Esophagus squamous epithelium (tissue), 5 donors: ENCODE measurements around the gene LPIN1. TPM values are rescaled to one million over a fixed set of nuclear protein-coding genes. Genes with fewer than 3 reads are reported as not detected.

Experiments
- DNase-seq: peaks from one replicate; lab custom pipeline; 2025; lab: John Stamatoyannopoulos, UW
- H3K27ac ChIP-seq, 4 donors: fragments of 200-600 bp; sonication (generic); one replicate each; pipeline ENCODE4 v1.5.1; 2016 to 2019; ENCODE audit warnings: mild to moderate bottlenecking in 1 of 4
- H3K27me3 ChIP-seq, 4 donors: fragments of 200-600 bp; sonication (generic); 1 replicate in 3 of 4; 2 replicates in 1 of 4; pipeline versions ENCODE4 v1.5.1 to v1.6.0; 2017 to 2021; ENCODE audit warnings: antibody characterized with exemption in 1 of 4
- H3K36me3 ChIP-seq, 3 donors: fragments of 200-600 bp; sonication (generic); one replicate each; pipeline ENCODE4 v1.5.1; 2016 to 2019
- H3K4me1 ChIP-seq, 3 donors: fragments of 200-600 bp; sonication (generic); one replicate each; pipeline ENCODE4 v1.5.1; 2017 to 2019
- H3K4me3 ChIP-seq, 4 donors: fragments of 200-600 bp; sonication (generic); 1 replicate in 3 of 4; 2 replicates in 1 of 4; pipeline ENCODE4 v1.5.1; 2016 to 2019; ENCODE audit warnings: mild to moderate bottlenecking in 2 of 4, moderate library complexity in 1 of 4
- H3K9me3 ChIP-seq, 3 donors: fragments of 200-600 bp; sonication (generic); one replicate each; pipeline ENCODE4 v1.5.1; 2016 to 2019
- POLR2A ChIP-seq, 4 donors: fragments of 450-650 bp; IDR thresholded peaks; one replicate each; pipeline ENCODE4 v1.6.1; 2017; ENCODE audit warnings: antibody characterized with exemption in 4 of 4, mild to moderate bottlenecking in 4 of 4, moderate library complexity in 3 of 4
- WGBS, 2 donors: methylation state at CpG; one replicate each; pipeline ENCODE4 v1.1.5; 2018; 5-methylcytosine and 5-hydroxymethylcytosine counted together
- intact Hi-C: fragments of 100-400 bp; cut with DNase I; formaldehyde crosslinking; loops from one replicate; pipeline ENCODE4 v1.15.0; 2022
- total RNA-seq, 4 donors: library from RNA; depleted of rRNA; stranded (reverse); fragments of >200 nt; gene quantifications; one replicate each; pipeline ENCODE4 v1.1.0, GENCODE V29; 2016
- TF ChIP-seq, protein P1 (sequence below), 6 experiments: fragments of 450-650 bp in 4 of 6; fragments of 200-600 bp in 2 of 6; sonication (generic) in 2 of 6; IDR thresholded peaks; one replicate each; pipeline ENCODE4 v1.5.1; 2016 to 2019; ENCODE audit warnings: antibody characterized with exemption in 6 of 6, mild to moderate bottlenecking in 4 of 6, moderate library complexity in 4 of 6
- donor health status: DM: yes; HTN: yes; CAD: no.

Gene LPIN1
- total RNA-seq, 4 donors from 2014 or later = 16.9 to 80.9 (median 39.7) TPM

DNA sequence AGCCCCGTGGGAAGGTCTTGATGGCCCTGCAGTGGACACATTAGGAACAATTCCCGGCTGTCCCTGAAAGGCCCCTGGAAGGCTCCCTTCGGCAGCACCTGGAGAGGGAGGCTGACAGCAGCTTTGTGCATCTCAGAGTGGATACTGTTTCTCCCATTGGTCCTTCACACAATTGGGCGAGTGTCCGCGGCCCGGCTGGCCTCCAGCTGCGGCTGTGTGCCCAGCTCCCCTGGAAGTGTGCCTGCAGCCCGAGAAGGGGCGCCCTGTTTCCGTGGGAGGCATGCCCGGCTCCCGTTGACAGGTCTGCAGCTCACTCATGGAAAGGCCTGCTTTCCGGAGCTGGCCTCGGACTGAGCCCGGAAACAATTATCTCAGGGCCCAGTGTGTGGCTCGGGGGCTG lies 103.7 kb downstream of the LPIN1 start:
- Histone ChIP-seq H3K36me3 (no peaks in the 10 kb centered on the region), H3K27ac (no peak overlapping the region), H3K27me3 (peaks cover 0 to 6% (median 0%) of the 10 kb centered on the region in 4 donors), H3K4me1 (no peaks in the 10 kb centered on the region), H3K9me3 (peaks cover 0 to 7% (median 6%) of the 10 kb centered on the region in 3 donors), H3K4me3 (no peak overlapping the region)
- DNase-seq = no peak
- no peak for TF ChIP-seq POLR2A (IDR thresholded peaks at IDR 0.05)
- TF ChIP-seq, protein P1, sequence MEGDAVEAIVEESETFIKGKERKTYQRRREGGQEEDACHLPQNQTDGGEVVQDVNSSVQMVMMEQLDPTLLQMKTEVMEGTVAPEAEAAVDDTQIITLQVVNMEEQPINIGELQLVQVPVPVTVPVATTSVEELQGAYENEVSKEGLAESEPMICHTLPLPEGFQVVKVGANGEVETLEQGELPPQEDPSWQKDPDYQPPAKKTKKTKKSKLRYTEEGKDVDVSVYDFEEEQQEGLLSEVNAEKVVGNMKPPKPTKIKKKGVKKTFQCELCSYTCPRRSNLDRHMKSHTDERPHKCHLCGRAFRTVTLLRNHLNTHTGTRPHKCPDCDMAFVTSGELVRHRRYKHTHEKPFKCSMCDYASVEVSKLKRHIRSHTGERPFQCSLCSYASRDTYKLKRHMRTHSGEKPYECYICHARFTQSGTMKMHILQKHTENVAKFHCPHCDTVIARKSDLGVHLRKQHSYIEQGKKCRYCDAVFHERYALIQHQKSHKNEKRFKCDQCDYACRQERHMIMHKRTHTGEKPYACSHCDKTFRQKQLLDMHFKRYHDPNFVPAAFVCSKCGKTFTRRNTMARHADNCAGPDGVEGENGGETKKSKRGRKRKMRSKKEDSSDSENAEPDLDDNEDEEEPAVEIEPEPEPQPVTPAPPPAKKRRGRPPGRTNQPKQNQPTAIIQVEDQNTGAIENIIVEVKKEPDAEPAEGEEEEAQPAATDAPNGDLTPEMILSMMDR (IDR thresholded peaks at IDR 0.05) = no peak
- WGBS, 2 donors = 69 to 90% methylated on average over 2 of the region's 17 CpGs
- intact Hi-C loops = no loop called here

DNA sequence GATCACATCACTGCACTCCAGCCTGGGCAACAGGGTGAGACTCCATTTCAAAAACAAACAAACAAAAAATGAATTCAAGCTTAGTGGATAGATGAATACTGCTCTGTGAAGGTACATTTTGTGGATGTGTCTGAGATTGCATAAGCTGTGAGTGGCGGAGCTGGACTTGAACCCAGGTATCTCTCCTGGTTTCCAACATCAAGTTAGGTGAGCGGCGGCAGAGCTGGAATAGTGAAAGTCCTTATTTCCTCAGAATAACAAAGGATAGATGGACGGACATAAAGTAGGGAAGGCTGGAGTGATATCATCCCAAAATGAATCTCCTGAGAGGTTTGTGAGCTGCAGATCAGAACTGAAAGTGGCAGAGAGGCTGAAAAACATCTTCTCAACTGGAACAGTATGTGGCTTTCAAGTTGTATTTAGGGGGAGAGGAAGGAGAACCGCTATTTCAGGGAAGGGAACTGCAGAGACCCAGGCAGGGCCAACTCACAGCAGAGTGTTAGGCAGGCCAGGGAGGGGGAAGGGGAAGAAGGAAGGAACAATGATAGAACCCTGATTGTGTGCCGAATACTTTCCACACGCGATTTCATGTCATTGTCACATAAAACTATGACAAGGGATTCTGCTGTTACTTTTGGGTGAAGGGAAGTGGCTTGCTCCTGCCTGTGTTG lies 106.2 kb downstream of the LPIN1 start:
- DNase-seq = no peak
- no peak overlapping the region for H3K27ac ChIP-seq
- intact Hi-C loops = no loop called here
- TF ChIP-seq POLR2A (IDR thresholded peaks at IDR 0.05) = no peak
- TF ChIP-seq, protein P1 (IDR thresholded peaks at IDR 0.05) = no peak
- no peaks in the 10 kb centered on the region for H3K4me1 ChIP-seq
- peaks cover 0 to 6% (median 0%) of the 10 kb centered on the region in 4 donors for H3K27me3 ChIP-seq
- no peak overlapping the region for H3K4me3 ChIP-seq
- 80 to 84% methylated on average over 8 of the region's 8 CpGs for WGBS, 2 donors
- peaks cover 0 to 7% (median 6%) of the 10 kb centered on the region in 3 donors for H3K9me3 ChIP-seq
- H3K36me3 ChIP-seq = no peaks in the 10 kb centered on the region

DNA sequence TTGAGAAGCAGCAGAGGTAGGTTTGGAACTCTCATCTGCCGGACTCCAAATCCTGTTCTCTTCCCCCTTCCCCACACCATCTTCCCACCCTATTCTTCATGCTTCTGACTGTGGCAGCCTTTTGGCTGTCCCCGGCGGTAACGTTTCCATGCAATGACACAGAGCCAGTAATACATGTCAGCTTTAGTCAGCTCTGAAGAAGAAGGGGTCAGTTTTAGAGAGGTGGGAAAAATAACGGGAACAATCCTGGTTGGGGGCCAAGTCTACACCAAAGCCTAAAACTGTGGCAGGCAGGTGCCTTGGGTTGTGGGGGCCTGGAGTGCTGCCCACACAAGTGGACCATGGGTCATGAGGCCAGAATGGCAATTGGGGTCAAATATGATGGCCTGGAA lies 106.8 kb downstream of the LPIN1 start:
- H3K36me3 ChIP-seq = no peaks in the 10 kb centered on the region
- no peak overlapping the region for H3K27ac ChIP-seq
- H3K4me3 ChIP-seq = no peak overlapping the region
- H3K9me3 ChIP-seq = peaks cover 0 to 5% (median 2%) of the 10 kb centered on the region in 3 donors
- 71 to 89% methylated on average over 5 of the region's 5 CpGs for WGBS, 2 donors
- no peak for TF ChIP-seq POLR2A (IDR thresholded peaks at IDR 0.05)
- TF ChIP-seq, protein P1 (IDR thresholded peaks at IDR 0.05) = no peak
- H3K27me3 ChIP-seq = peaks cover 0 to 6% (median 0%) of the 10 kb centered on the region in 4 donors
- no peaks in the 10 kb centered on the region for H3K4me1 ChIP-seq
- DNase-seq = no peak
- intact Hi-C loops = no loop called here

DNA sequence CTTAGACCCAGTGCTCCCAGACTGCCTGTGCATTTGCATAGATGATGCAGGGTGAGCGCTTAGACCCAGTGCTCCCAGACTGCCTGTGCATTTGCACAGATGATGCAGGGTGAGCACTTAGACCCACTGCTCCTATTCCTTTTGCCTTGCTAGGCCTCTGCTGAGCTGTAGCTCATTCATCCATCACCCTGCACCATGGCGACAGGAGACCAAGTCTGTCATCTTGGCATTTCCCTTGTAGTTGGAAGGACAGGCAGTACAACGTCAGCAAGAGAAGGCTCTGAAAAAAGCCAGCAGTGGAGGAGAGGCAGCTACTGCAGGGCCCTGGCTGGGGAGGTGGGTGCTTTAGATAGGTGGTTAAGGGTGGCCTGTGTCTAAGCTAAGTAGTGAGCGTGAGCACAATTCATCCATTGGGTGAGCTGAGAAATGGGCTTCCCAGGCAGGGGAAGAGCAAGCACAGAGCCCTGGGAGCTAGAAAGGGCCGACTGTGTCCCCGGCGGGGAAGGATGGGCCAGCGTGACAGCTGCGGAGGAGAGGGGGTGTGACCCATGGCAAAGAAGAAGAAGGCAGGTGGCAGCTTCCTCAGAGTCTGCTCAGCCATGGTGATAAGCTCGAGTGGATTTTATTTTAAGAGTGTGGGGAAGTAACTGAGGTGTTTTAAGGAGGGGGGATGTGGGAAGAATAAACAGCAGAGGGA lies 108.8 kb downstream of the LPIN1 start:
- intact Hi-C loops = no loop called here
- no peak overlapping the region for H3K4me3 ChIP-seq
- no peak for DNase-seq
- H3K36me3 ChIP-seq = no peaks in the 10 kb centered on the region
- H3K27me3 ChIP-seq = no peaks in the 10 kb centered on the region
- TF ChIP-seq, protein P1 (IDR thresholded peaks at IDR 0.05) = no peak
- no peak for TF ChIP-seq POLR2A (IDR thresholded peaks at IDR 0.05)
- H3K27ac ChIP-seq = no peak overlapping the region
- peaks cover 0 to 8% (median 0%) of the 10 kb centered on the region in 3 donors for H3K9me3 ChIP-seq
- H3K4me1 ChIP-seq = no peaks in the 10 kb centered on the region
- 83 to 85% methylated on average over 8 to 9 of the region's 10 CpGs for WGBS, 2 donors

DNA sequence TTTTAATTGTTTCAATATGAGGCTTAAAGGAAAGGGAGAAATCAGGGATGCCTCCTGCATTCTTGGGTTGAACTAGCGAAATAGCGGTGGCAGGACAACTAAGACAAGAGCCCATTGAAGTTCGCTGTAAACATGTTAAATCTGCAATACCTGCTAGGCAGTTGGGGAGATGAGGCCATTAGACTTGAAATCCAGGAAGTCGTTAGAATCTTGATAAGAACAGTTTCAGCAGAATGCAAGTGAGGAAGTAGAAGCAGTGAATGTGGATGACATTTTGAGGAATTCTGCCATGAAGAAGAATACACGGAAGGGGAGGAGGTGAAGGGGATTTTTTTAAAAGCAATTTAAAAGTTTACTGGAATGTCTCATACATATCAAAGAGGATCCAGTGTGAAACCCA lies 109.7 kb downstream of the LPIN1 start:
- Histone ChIP-seq H3K27ac (no peak overlapping the region), H3K36me3 (no peaks in the 10 kb centered on the region), H3K9me3 (peaks cover 0 to 8% (median 0%) of the 10 kb centered on the region in 3 donors), H3K4me3 (no peak overlapping the region), H3K27me3 (no peaks in the 10 kb centered on the region), H3K4me1 (no peaks in the 10 kb centered on the region)
- intact Hi-C loops = no loop called here
- WGBS, 2 donors = 77 to 88% methylated on average over 5 of the region's 5 CpGs
- TF ChIP-seq POLR2A (IDR thresholded peaks at IDR 0.05) = no peak
- TF ChIP-seq, protein P1 (IDR thresholded peaks at IDR 0.05) = no peak
- DNase-seq = no peak
